HUES6 (cell line): ENCODE results near the gene TMX4.

Experiments used
- H3K27ac ChIP-seq: 2 replicates; pipeline ENCODE4 v1.7.0; 2013; ENCODE audit warnings: low read depth, mild to moderate bottlenecking, low read length, inconsistent platforms
- H3K27me3 ChIP-seq: 2 replicates; pipeline ENCODE4 v1.6.1; 2013; ENCODE audit warnings: low read length; ENCODE audit not compliant: control insufficient read depth, insufficient read depth
- H3K36me3 ChIP-seq: 2 replicates; pipeline ENCODE4 v1.6.1; 2013; ENCODE audit warnings: low read length; ENCODE audit not compliant: control insufficient read depth, insufficient read depth
- H3K4me1 ChIP-seq: 2 replicates; pipeline ENCODE4 v1.6.1; 2013; ENCODE audit warnings: low read length; ENCODE audit not compliant: control insufficient read depth, insufficient read depth
- H3K4me3 ChIP-seq: 2 replicates; pipeline ENCODE4 v1.5.1; 2013; ENCODE audit warnings: low read depth, low read length
- H3K9ac ChIP-seq: one replicate; pipeline ENCODE4 v1.6.1; 2013; ENCODE audit warnings: mild to moderate bottlenecking, low read length
- H3K9me3 ChIP-seq: 2 replicates; pipeline ENCODE4 v1.6.1; 2013; ENCODE audit warnings: low read depth, low read length; ENCODE audit not compliant: control insufficient read depth, insufficient read depth

TMX4 gene

GRCh38 chr20:7993238-7993637, 26.3 kb downstream of the TMX4 start:
- no peak overlapping the region for H3K27ac ChIP-seq
- H3K27me3 ChIP-seq, result no peaks in the 10 kb centered on the region
- H3K4me3 ChIP-seq, result no peak overlapping the region
- H3K4me1 ChIP-seq, result no peaks in the 10 kb centered on the region
- H3K36me3 ChIP-seq, result no peaks in the 10 kb centered on the region
- H3K9me3 ChIP-seq, result peaks cover 7% of the 10 kb centered on the region; the same call in 1 of the 2 replicates
- no peak overlapping the region for H3K9ac ChIP-seq

- Histone ChIP-seq H3K27me3 (no peaks in the 10 kb centered on the region), H3K27ac (no peak overlapping the region), H3K4me1 (no peaks in the 10 kb centered on the region), H3K36me3 (no peaks in the 10 kb centered on the region), H3K9ac (no peak overlapping the region), H3K4me3 (no peak overlapping the region), H3K9me3 (peaks cover 7% of the 10 kb centered on the region; the same call in 1 of the 2 replicates)
Observed at GRCh38 chr20:7990385-7990784, 29.2 kb downstream of the TMX4 start.

GRCh38 chr20:7989379-7989778, 30.2 kb downstream of the TMX4 start:
- H3K36me3 ChIP-seq, result no peaks in the 10 kb centered on the region
- 0 out of 2 replicates have a peak, but pooled peaks cover 6% of the 10 kb centered on the region for H3K4me1 ChIP-seq
- peaks cover 7% of the 10 kb centered on the region; the same call in 1 of the 2 replicates for H3K9me3 ChIP-seq
- H3K4me3 ChIP-seq, result no peak overlapping the region
- no peak overlapping the region for H3K9ac ChIP-seq
- H3K27ac ChIP-seq, result no peak overlapping the region
- no peaks in the 10 kb centered on the region for H3K27me3 ChIP-seq

- Histone ChIP-seq H3K27me3 (no peaks in the 10 kb centered on the region), H3K9me3 (no peaks in the 10 kb centered on the region), H3K36me3 (no peaks in the 10 kb centered on the region; the same call in 1 of the 2 replicates), H3K27ac (no peak overlapping the region), H3K4me3 (no peak overlapping the region), H3K4me1 (peaks cover 12% of the 10 kb centered on the region; the same call in 1 of the 2 replicates), H3K9ac (no peak overlapping the region)
Observed at GRCh38 chr20:7985916-7986315, 33.6 kb downstream of the TMX4 start.

GRCh38 chr20:7984192-7984591, 35.4 kb downstream of the TMX4 start:
- Histone ChIP-seq H3K4me3 (no peak overlapping the region), H3K9ac (no peak overlapping the region), H3K27me3 (no peaks in the 10 kb centered on the region), H3K27ac (no peak overlapping the region), H3K9me3 (no peaks in the 10 kb centered on the region), H3K4me1 (peaks cover 15% of the 10 kb centered on the region; the same call in 1 of the 2 replicates), H3K36me3 (no peaks in the 10 kb centered on the region; the same call in 1 of the 2 replicates)

GRCh38 chr20:7981374-7981773, 38.2 kb downstream of the TMX4 start:
- no peaks in the 10 kb centered on the region for H3K27me3 ChIP-seq
- no peak overlapping the region for H3K9ac ChIP-seq
- H3K36me3 ChIP-seq, result no peaks in the 10 kb centered on the region; the same call in 1 of the 2 replicates
- H3K9me3 ChIP-seq, result no peaks in the 10 kb centered on the region
- peaks cover 15% of the 10 kb centered on the region; the same call in 1 of the 2 replicates for H3K4me1 ChIP-seq
- H3K4me3 ChIP-seq, result no peak overlapping the region
- H3K27ac ChIP-seq, result no peak overlapping the region

- no peak overlapping the region for H3K27ac ChIP-seq
- H3K27me3 ChIP-seq, result no peaks in the 10 kb centered on the region
- no peaks in the 10 kb centered on the region; the same call in 1 of the 2 replicates for H3K36me3 ChIP-seq
- no peaks in the 10 kb centered on the region for H3K9me3 ChIP-seq
- no peak overlapping the region for H3K9ac ChIP-seq
- H3K4me3 ChIP-seq, result no peak overlapping the region
- peaks cover 15% of the 10 kb centered on the region; the same call in 1 of the 2 replicates for H3K4me1 ChIP-seq
Observed at GRCh38 chr20:7980332-7981046, 39.1 kb downstream of the TMX4 start.

- no peaks in the 10 kb centered on the region for H3K9me3 ChIP-seq
- no peak overlapping the region for H3K27ac ChIP-seq
- H3K9ac ChIP-seq, result no peak overlapping the region
- no peak overlapping the region for H3K4me3 ChIP-seq
- H3K36me3 ChIP-seq, result no peaks in the 10 kb centered on the region; the same call in 1 of the 2 replicates
- H3K4me1 ChIP-seq, result peaks cover 4% of the 10 kb centered on the region; the same call in 1 of the 2 replicates
- H3K27me3 ChIP-seq, result no peaks in the 10 kb centered on the region
Observed at GRCh38 chr20:7977709-7978108, 41.9 kb downstream of the TMX4 start.

GRCh38 chr20:7975851-7976414, 43.6 kb downstream of the TMX4 start:
- no peak overlapping the region for H3K27ac ChIP-seq
- peaks cover 4% of the 10 kb centered on the region; the same call in 1 of the 2 replicates for H3K4me1 ChIP-seq
- H3K36me3 ChIP-seq, result no peaks in the 10 kb centered on the region
- H3K9me3 ChIP-seq, result no peaks in the 10 kb centered on the region
- H3K4me3 ChIP-seq, result no peak overlapping the region
- H3K27me3 ChIP-seq, result no peaks in the 10 kb centered on the region
- no peak overlapping the region for H3K9ac ChIP-seq

- Histone ChIP-seq H3K4me1 (no peaks in the 10 kb centered on the region), H3K27ac (no peak overlapping the region), H3K4me3 (no peak overlapping the region), H3K9ac (no peak overlapping the region), H3K9me3 (no peaks in the 10 kb centered on the region), H3K27me3 (no peaks in the 10 kb centered on the region), H3K36me3 (no peaks in the 10 kb centered on the region)
Observed at GRCh38 chr20:7974785-7975435, 44.7 kb downstream of the TMX4 start.
